ENCODE data around the gene LSS. TPM values are rescaled to one million over a fixed set of nuclear protein-coding genes. Genes with fewer than 3 reads are reported as not detected.

The LSS gene
- total RNA-seq, 1 donor from 2014 or later = 91.0 TPM

DNA sequence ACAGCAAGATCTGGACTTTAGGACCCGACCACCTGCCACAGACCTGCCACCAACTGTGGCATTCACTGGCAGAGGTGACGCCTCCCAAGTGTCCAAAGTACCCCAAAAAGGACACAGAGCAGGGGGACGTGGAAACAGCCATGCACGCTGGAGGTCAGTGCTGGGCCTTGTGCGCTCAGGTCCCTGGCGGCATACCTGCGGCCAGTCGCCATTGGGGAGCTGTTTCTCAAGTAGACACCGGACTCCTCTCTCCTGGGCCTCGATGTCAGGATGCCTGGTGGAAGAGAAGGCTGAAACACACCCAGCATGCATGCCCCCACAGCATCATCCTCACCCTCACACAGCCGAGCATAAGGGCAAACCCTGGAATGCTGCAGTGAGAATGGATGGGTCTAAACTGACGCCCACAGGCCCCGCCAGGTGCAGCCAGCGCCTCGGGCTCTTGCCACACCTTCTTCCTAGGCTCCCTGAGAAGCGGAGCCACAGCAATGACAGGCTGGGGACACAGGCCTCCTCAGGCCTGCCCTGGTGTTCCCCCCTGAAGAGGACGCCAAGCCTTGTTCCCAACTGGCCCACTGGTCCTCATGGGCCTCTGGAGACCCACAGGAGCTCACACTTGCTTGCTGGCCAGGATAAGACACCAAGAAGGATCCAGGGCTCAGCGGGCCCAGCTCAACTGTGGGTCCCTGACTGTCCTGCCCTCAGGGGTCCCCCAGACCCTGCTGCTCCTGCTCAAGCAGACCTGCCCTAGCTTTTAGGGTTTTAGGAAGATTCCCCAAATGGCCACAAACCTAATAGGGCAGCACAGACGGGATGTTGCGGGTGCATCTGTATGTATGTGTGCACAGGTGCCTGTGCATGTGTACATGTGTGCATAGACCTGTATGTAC, 36.6 kb downstream of the LSS start:
- Histone ChIP-seq H3K9me3 (no peaks in the 10 kb centered on the region), H3K36me3 (peaks cover 69% of the 10 kb centered on the region), H3K27me3 (ENCODE audit: low read depth) (no peaks in the 10 kb centered on the region), H3K4me3 (no peak overlapping the region), H3K4me1 (peaks cover 7% of the 10 kb centered on the region), H3K27ac (no peak overlapping the region)
- no peak for TF ChIP-seq CTCF (IDR thresholded peaks at IDR 0.05)
- DNase-seq (no peak), ATAC-seq (no peak)
- intact Hi-C loops (cut with DNase I) = no loop called here

GRCh38 chr21:46191257-46191685, 37.3 kb downstream of the LSS start:
- peaks cover 7% of the 10 kb centered on the region for H3K4me1 ChIP-seq
- ATAC-seq = peak in 1 of 2 donors; percentile 4
- TF ChIP-seq CTCF (IDR thresholded peaks at IDR 0.05) = no peak
- H3K9me3 ChIP-seq = no peaks in the 10 kb centered on the region
- no peaks in the 10 kb centered on the region for H3K27me3 ChIP-seq (ENCODE audit: low read depth)
- intact Hi-C loops (cut with DNase I) = no loop called here
- H3K4me3 ChIP-seq = no peak overlapping the region
- H3K27ac ChIP-seq = no peak overlapping the region
- no peak for DNase-seq
- peaks cover 63% of the 10 kb centered on the region for H3K36me3 ChIP-seq

DNA sequence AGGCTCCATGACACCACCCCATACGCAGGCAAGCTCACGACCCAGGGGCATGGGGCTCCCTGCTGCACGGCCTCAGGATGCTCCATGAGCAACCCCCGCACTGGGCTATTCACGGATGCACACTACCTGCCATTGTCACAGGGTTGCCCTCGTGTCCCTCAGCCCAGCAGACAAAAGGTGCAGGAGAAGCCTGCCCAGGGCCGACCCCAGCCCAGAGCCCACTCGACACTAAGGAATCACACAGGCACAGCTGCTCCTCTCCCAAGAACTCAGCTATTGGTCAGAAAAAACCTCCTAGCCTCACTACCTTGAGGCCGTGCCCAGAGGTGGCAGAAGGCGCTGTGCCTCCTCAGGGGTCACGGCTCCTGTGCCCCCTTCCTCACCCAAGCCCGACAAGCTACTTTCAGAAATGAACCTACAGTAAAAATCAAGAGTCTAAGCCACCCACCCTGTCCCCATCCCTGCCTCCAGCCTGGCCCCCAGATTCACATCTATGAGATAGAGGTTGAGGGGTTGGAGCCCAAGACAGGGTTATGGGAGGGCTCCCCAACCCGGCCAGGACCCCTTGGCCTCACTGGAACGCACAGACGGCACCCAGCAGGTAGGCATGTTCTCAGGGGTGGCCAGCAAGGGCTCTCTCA, 38.0 kb downstream of the LSS start:
- ATAC-seq = no peak
- peaks cover 56% of the 10 kb centered on the region for H3K36me3 ChIP-seq

DNA sequence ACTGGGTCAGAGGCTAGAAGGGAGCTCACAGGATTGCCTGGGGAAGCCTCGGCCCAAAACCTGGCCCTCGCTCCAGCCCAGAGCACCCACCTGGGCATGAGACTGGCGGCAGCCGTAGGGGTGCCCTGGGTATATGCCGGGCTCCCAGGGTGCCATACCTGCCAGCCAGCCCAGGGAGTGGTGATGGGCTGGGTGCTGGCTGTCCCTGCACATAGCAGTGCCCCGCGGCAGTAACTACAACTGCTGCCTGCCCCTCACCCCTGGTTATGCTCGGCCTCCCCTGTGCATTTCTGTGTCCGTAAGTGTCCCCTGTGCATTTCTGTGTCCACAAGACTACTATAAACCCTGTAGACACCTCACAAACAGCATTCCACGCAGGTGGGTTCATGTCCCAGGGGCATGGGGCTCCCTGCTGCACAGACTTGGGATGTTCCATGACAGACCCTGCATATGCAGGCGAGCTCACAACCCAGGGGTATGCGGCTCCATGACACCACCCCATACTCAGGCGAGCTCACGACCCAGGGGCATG, 38.5 kb downstream of the LSS start:
- ATAC-seq (no peak), DNase-seq (no peak)
- TF ChIP-seq CTCF (IDR thresholded peaks at IDR 0.05) = no peak
- no peaks in the 10 kb centered on the region for H3K27me3 ChIP-seq (ENCODE audit: low read depth)
- peaks cover 50% of the 10 kb centered on the region for H3K36me3 ChIP-seq
- H3K27ac ChIP-seq = peak overlapping the region; percentile 83
- H3K4me1 ChIP-seq = peaks cover 7% of the 10 kb centered on the region
- no peak overlapping the region for H3K4me3 ChIP-seq
- intact Hi-C loops (cut with DNase I) = no loop called here
- H3K9me3 ChIP-seq = no peaks in the 10 kb centered on the region

More for the DNA sequence above, 38.0 kb downstream of the LSS start:
- DNase-seq = no peak
- H3K4me3 ChIP-seq = no peak overlapping the region
- H3K4me1 ChIP-seq = peaks cover 7% of the 10 kb centered on the region
- no peaks in the 10 kb centered on the region for H3K27me3 ChIP-seq (ENCODE audit: low read depth)
- no peaks in the 10 kb centered on the region for H3K9me3 ChIP-seq
- no peak for TF ChIP-seq CTCF (IDR thresholded peaks at IDR 0.05)
- intact Hi-C loops (cut with DNase I) = no loop called here
- H3K27ac ChIP-seq = no peak overlapping the region

DNA sequence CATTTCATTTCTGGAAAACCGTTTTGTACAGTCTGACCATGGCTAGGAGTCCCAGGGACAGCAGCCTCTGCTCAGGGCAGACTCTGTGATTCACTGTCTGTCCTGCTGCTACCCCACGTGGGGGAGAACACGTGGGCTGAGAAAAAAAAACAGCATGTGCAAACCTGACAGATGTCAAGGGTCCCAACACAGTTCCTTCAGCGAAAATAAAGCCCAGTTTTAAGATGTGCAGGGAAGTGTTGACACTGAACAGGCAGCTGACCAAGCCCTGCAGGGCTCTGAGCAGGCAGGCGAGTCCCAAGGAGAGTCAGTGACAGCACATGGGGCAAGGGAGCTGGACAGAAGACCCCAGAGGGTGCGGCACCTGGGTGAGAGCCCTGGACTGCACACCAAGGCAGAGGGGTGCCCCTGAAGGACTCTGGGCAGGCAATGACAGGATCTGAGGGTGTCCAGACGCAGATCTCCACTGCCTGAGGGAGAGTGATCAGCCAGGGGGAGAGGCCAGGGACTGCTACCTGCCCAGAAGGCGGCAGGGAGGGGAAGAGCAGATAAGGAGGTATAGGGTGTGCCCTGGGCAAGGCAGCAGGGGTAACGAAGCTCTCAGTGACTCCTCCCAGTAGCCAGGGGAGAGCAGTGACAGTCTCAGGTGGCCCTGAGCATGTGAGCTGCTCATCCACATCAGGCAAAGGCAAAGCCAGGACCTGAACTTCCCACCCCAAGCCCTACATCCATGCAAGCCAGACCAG, 39.2 kb downstream of the LSS start:
- DNase-seq (no peak), ATAC-seq (no peak)
- intact Hi-C loops (cut with DNase I) = no loop called here
- no peak for TF ChIP-seq CTCF (IDR thresholded peaks at IDR 0.05)
- H3K9me3 ChIP-seq = no peaks in the 10 kb centered on the region
- H3K27ac ChIP-seq = peak overlapping the region; percentile 83
- H3K4me1 ChIP-seq = peaks cover 7% of the 10 kb centered on the region
- H3K27me3 ChIP-seq (ENCODE audit: low read depth) = no peaks in the 10 kb centered on the region
- peaks cover 44% of the 10 kb centered on the region for H3K36me3 ChIP-seq
- H3K4me3 ChIP-seq = no peak overlapping the region
